GM21723 (cell line): ENCODE results near the gene LSM14B.
"Not testable (repeated sequence)": the region's sequence is repeated elsewhere in the genome, so short reads cannot be mapped to it uniquely, and the experiment has no call there.

Source experiments
- ATAC-seq: cut with Tn5 transposase; IDR thresholded peaks from one replicate; pipeline ENCODE4 v1.9.1; 2021; ENCODE audit warnings: mild to moderate bottlenecking, moderate library complexity; ENCODE audit not compliant: unreplicated experiment

Gene LSM14B

DNA sequence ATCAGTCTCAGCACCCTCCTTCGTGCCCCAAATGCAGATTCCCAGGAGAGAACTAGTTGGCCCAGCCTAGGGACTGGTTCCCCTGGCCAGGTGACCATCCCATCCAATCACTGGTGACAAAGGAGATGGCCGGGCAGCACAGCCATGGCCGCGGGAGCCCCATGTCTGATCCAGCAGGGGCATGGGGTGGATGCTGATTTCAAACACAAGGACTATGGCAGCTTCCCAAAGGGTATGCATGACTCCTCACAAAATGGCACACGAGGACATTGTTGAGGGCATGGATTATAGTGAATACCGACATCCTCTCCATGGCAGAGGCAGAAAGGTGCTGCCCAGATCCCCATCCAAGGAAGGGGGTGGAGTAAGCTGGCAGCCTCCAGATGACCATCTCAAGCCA is 9.9 kb upstream of the LSM14B start:
- ATAC-seq = no peak

DNA sequence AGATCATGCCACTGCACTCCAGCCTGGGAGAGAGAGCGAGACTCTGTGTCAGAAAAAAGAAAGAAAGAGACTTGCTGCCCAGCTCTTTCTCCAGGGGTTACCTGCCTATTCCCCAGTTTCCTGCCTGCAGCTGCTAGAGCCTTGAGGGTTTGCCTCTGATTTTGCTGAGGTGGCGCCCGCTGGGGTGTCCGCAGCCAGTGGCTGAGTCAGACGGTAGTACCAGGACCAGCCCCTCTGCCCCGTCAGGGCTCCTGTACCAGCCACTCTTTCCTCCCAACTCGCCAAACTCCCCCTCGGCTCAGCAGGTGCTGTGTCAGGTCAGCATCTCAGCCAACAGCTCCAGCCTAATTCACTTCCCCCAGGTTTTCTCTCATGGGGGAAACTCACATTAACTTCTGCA is 7.4 kb upstream of the LSM14B start:
- no peak for ATAC-seq

DNA sequence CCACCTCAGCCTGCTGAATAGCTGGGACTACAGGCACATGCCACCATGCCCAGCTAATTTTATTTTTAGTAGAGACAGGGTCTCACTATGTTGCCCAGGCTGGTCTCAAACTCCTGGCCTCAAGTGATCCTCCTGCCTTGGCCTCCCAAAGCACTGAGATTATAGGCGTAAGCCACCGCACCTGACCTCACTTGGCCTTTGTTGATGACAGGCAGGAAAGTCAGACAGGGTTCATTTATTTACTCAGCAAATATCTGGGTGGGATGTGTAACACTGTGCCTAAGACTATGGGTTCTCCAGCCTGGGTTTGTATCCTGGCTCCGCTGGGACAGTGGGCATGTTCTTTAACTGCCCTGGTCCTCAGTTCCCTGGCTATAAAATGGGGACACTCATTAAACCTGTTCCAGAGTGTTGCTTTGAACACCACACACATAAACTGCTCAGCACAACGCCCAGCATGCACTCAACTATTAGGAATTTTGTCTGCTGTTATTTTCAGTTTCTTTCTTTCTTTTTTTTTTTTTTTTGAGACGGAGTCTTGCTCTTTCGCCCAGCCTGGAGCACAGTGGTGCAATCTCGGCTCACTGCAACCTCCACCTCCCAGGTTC is 6.4 kb upstream of the LSM14B start:
- not testable (repeated sequence) for ATAC-seq

DNA sequence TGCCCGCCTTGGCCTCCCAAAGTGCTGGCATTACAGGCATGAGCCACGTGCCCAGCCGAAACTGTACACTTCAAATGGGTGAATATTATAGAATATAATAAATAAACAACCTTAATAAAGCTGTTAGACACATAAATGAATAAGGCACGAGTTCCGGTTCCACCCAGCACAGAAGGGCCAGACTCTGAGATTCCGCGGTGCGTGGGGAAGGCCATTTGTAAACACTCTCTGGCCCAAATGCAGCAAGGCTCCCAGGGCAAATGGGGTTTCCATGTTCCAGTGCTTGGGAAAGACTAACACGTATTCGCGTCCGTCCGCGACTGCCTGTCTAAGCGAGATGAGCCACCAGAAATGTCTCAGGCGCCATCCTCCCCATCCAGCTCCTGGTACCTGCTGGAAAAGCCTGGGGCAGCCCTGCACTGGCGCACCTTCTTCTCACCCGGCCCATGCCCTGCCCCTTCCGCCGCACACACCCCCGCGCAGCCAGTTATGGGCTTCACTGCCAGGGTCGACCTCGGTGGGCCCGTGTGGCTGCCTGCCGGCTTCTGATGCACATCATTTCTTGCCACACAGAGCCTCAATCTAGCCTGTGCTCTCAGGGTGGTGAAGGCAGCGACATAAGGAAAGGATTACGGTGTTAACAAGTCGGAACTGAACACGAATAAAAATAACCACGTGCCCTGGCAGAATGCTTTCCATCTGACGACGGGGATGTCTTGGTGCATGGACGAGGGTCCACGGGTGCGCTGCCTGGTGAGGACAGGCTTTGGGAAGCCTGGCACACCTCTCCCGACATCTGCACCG is 5.5 kb upstream of the LSM14B start:
- no peak for ATAC-seq

DNA sequence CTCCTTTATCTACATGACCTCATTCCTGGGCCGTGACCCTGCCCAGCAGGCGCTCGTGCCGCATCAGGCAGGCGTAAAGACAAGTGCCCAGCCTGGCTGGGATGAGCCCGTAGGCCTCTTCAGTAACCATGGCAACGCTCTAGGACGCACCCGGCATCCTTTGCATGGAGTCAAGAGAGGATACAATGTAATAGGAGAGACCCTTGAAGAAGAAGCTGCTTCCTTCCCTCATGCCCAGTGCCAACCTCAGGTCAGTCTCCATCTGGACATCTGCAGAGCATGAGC is 5.0 kb upstream of the LSM14B start:
- no peak for ATAC-seq

DNA sequence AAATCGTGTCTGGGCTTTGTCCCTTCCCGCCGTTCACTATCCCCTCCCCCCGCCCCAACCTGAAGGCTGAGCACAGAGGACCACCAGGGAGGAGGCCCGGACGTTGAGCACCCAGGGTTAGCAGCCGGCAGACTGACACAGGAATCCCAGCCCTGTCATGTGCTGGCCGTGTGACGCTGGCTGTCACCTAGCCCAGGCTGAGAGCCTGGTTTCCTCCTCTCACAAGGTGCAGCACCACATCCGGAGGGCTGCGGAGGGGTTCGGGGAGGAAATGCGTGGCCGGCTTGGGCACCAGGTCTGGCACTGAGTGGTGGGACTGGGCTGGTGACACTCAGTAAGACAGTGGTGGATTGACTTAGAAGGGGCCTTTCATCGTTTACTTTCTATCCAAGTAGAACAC is 4.6 kb upstream of the LSM14B start:
- ATAC-seq = no peak

DNA sequence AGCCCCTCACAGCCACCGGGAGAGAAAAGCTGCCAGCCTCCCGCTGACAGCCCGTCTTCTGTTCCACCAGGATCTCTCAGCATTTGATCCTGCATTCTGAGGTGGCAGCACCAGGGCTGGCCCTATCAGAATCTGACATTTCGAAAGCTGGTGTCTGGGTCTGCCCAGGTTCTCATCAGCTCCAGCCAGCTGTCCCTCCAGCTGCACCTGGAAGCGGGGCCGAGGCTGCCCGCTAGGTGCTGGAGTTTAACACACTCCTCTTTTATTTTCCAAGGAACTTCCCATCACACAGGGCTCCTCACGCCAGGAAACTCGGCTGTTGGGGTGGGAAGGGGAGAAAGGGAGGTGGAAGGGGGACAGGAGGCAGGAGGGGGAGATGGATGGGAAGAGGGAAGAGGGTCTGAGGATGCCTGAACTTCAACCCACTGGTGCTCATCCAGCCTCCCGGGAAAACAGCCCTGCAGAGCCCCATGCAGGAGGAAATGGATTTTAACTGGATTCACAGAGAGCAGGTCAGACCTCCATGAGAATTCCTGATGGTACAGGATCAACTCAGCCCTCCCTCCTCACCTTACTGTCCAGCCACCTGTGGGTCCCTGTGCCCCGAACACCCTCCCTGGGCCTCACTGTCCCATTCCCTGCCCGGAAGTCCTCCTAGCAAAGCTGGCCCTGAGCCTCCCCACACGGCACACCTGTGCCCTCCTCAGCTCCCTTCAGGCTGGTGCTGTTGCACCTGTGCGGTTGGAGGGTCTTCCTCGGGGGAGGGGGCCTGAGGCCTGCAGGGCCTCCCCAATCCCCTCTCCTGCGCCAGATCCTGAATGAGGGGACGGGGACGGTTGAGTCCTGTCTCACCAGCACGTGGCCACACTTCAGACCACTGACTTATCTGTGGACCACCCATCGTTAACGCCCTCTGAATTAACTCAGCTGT is 3.9 kb upstream of the LSM14B start:
- ATAC-seq = no peak

DNA sequence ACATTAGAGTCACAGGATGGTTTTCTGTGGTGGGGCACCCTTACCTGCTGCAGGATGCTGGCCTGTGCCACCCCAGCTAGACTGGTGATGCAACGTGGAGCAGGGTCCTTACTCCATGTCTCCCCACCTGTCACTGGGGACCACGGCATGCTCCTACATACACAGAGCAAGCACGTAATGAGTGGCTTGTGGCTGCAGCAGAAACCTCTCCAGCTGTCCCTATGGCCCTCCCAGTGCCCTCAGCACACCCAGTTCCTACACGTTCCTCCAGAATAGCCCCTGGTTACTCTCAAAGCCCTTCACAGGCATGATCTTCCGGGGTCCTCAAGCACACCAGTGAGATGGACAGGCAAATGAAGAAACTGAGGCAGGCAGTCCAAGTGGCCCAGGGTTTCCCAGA is 3.2 kb upstream of the LSM14B start:
- ATAC-seq = no peak

DNA sequence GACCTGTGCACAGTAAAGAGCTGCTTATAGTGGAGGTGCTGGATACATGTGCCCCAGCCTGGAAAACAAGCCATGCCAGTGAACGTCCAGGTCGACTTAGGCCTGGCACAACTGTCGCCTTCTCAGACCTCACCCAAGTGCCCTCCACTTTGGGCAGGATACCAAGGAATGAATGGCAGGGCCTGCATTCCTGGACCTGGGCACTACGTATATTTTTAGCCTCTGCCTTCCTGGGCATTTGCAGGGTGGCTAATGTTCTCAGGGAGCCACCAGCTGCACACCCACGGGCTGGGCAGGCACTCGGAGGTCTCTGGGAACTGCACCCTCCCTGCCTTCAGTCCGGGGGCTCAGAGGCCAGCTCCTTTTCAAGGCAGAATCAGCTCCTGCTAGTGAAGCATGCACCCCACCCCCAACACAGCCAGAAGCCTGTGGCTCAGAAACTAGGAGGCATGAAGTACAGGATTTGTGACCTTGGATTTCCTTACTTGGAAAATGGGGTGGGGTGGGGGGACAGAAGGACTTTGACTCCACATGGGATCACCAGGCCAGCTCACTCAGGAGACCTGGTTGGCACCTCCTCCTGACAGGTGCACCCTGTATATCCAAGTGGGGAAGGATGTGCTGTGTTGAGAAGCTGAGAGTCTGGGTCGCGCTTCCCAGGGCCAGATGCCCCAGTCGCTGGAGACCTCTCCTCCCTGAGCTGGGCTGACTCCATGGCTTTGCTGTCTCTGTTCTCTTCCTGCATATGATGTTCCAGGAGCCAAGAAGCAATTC is 2.5 kb upstream of the LSM14B start:
- no peak for ATAC-seq

DNA sequence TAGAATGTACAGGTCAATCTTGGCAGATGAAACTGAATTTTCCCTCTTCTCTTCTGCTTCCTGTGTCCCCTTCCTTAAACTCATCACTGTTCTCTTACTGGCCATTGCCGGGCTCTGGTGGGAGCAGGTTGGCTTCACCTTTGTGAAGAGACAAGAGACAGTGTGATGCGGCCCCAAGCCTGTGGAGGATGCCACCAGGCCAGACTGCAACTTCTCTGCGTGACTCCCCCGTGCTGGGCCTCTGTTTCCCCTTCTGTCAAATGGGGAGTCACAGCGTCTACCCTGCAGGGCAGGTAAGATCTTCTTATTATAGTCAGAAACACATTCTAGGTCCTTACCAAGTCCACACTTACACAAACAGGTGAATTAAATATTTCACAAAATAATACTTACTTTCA is 1.9 kb upstream of the LSM14B start:
- no peak for ATAC-seq

DNA sequence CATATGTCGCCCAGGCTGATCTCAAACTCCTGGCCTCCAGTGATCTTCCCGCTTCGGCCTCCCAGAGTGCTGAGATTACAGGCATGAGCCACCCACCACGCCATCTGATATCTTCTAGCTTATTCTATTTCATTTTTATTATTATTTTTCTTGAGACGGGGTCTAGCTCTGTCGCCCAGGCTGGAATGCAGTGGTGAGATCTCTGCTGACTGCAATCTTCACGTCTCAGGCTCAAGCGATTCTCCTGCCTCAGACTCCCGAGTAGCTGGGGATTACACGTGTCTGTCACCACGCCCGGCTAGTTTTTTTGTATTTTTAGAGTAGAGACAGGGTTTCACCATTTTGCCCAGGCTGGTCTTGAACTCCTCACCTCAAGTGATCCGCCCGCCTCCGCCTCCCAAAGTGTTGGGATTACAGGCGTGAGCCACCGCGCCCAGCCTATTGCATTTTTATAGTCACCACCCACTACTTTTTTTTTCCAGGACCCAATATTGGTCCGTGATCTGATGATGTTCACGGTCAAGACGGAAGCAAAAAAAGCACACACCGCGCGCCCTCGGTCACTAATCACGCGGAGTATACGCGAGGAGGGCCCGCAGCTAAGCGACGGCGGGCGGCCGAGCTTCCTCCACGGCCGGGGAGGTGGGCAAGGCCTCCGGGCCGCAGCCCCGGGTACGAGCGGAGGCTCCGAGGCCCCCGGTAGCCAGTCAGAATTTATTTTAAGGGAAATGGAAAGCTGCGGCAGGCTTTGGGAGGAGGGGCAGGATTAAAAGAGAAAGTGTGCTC is 1.1 kb upstream of the LSM14B start:
- ATAC-seq = peak; percentile 13

DNA sequence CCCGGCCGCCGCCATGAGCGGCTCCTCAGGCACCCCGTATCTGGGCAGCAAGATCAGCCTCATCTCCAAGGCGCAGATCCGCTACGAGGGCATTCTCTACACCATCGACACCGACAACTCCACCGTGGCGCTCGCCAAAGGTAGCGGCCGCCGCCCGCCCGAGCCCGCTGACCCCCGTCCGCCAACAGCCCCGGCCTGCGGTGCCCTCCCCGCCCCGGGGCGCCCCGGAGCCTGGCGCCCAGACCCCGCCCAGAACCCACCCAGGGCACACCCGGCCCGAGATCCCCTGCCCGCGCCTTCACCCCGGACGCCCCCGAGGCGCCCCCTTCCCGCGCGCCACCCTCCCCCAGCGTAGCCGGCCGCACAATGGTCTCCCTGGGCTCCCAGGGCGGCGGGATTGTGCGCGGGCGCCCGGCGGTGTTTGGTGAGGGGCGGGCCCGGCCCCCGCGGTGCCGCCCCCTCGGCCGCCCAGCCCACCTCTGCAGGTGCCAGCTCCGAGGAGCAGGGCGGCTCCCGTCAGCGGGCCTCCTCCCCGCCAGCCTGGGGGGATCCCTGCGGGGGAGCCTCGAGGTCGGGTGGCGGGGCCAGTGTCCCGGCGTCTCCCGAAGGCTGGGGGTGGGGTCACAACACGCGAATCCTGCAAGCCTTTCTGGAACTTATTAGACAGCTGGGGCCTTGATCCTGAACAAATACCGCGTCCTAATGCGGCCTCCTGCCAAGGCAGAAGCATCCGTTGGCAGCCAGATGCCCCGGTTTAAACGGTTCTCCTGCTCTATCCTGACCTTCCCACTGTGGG is 577 bp downstream of the LSM14B start:
- peak; percentile 15 for ATAC-seq

DNA sequence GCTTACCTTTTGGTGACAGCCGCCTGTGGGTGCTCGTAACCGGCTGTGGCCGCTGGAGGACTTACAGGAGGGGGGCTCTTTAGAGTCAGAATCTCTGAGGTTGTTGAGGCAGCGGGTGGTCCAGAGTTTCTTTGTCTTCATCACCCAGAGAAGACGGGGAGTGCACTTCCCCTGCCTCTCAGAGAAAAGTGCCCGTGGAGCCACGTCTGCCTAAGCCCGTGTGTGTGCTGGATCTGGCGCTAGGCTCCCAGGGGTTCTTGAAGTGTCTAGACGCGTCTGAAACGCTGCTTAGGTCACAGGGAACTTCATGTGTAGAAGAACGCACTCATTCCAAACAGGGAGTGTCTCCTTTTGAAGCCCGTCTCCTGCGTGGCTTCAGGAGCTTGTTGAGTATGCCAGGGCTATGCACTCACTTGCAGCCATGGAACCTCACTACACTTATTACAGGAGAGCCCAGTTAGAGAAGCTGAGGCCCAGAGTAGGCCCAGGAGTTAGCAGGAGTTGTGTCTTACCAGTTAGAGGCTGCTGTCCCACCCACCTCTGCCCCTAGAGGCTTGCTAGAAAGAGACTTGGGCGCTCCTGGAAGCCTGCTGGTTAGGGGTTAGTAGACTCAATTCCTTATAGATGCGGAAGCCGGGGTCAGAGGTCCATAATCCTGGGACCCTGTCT is 1.3 kb downstream of the LSM14B start:
- ATAC-seq = no peak

DNA sequence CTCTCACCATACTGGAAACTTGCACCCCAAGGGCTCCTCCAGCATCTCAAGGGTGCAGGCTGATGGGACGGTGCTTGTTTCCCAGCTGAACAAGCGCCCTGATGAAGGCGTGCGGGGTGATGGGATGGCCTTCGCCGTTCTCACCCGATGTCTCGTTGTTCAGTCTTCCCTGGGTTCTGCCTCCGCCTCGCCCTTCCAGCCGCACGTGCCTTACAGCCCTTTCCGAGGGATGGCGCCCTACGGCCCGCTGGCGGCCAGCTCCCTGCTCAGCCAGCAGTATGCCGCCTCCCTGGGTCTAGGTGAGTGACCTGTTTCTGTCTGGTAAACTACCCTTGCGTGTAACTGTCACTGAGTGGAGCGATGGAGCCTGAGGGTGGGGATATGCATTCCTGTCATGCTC is 3.9 kb downstream of the LSM14B start:
- no peak for ATAC-seq

DNA sequence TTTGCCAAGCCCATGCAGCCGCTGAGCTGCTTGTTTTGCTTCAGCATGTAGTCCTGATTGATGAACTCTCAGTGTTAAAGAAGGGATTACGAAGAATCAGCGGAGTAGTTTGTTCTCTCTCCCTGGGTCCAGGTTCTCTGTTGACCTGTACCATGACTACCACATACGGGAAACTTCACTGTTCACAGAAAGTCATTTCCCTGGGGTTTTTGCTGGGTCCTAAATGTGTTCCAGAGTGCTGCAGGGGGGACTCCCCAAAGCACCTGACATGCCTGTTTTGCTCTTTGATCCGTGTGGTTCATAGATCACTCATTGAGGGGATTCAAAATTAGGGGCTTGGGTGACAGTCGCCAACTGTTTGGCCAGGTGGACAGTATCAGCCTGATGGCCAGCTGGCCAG is 5.5 kb downstream of the LSM14B start:
- ATAC-seq = no peak

DNA sequence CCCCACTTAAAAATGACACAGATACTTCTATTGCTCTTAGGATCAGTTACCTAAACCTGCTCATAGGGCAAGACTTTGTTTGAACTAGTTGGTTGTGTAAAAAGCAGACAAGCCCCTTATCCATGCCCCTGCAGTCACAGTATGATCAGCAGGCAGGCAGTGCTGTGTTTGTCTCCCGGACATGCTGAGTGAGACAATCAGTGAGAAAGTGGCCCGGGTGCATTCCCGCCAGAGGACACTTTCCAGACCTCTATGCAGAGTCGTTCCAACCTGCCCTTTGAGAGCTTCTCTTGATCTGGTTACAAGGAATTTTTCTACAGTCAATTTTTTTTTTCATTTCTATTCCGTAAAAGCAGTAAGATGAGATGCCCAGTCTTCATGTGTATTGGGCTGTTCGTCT is 6.2 kb downstream of the LSM14B start:
- ATAC-seq = no peak

DNA sequence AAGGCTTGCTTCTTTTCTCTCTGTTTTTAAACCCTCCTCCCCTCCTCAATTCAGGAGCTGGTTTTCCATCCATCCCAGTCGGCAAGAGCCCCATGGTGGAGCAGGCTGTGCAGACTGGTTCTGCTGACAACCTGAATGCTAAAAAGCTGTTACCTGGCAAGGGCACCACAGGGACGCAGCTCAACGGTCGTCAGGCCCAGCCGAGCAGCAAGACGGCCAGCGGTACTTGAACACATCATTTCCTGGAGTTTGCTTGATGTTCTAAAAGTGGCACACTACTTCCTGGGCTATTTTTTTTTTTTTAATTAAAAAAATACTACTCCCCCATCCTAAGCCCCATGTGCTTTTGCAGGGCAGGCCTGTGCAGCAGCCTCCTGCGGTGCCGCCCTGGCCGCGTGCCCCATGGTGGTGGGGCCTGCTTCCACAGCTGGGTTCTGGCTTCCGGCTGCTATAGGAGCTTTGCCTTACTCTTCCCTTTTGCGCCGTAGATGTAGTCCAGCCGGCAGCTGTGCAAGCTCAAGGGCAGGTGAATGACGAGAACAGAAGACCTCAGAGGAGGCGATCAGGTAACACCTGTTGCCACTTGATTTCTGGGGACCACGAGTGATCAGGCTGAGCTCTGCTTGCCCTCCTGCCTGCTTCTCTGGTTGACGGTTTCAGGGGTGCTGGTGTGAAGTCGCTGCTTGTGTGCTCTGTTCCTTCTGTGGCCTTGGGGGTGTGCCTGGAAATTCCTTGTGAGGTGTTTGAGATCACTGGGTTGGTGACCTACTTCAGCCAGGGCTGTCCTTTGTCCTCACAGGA is 7.7 kb downstream of the LSM14B start:
- ATAC-seq = no peak
